ENCODE data around the gene LRRC30. TPM values are rescaled to one million over a fixed set of nuclear protein-coding genes. Genes with fewer than 3 reads are reported as not detected.

The LRRC30 gene
- total RNA-seq, 2 experiments from 2014 or later: not detected

GRCh38 chr18:7269942-7270341, 39.1 kb downstream of the LRRC30 start:
- DNase-seq (ENCODE audit: low spot score): no peak
- TF ChIP-seq CTCF (conservative IDR thresholded peaks at IDR 0.05; ENCODE audit: low read length) (no peak), EZH2phosphoT487 (IDR thresholded peaks at IDR 0.05; ENCODE audit: borderline replicate concordance, low read depth, low read length) (no peak)
- CTCF ChIA-PET (ENCODE audit: unreplicated experiment): no interaction called here

GRCh38 chr18:7272311-7273049, 41.6 kb downstream of the LRRC30 start:
- H3K36me3 ChIP-seq (ENCODE audit: insufficient read depth, low read length): no peaks in the 10 kb centered on the region
- no peaks in the 10 kb centered on the region for H3K79me2 ChIP-seq (ENCODE audit: insufficient read depth, low read depth, low read length)
- no peak overlapping the region for H3K27ac ChIP-seq (ENCODE audit: low read depth, low read length, poor library complexity, severe bottlenecking)
- H3K9me3 ChIP-seq (ENCODE audit: low read length): no peaks in the 10 kb centered on the region
- TF ChIP-seq CTCF (conservative IDR thresholded peaks at IDR 0.05; ENCODE audit: low read length) (0 out of 2 replicates have a peak, but pooled peaks have one; percentile 23), EZH2phosphoT487 (IDR thresholded peaks at IDR 0.05; ENCODE audit: borderline replicate concordance, low read depth, low read length) (no peak)
- POLR2A ChIA-PET: no interaction called here
- no peak overlapping the region for H3K4me2 ChIP-seq (ENCODE audit: low read length)
- DNase-seq (ENCODE audit: low spot score): no peak
- H3K9me2 ChIP-seq (ENCODE audit: insufficient read depth, low read length): no peaks in the 10 kb centered on the region
- intact Hi-C loops (cut with micrococcal nuclease; ENCODE audit: unreplicated experiment): no loop called here
- CTCF ChIA-PET (ENCODE audit: unreplicated experiment): no interaction called here
- H3K4me1 ChIP-seq (ENCODE audit: insufficient read depth, low read length, poor library complexity, severe bottlenecking): no peaks in the 10 kb centered on the region
- H2AFZ ChIP-seq (ENCODE audit: low read length): no peak overlapping the region
- no TSS peak for BruUV-seq (replicated peaks)
- no peaks in the 10 kb centered on the region for H4K20me1 ChIP-seq (ENCODE audit: insufficient read depth, low read length)
- no peak overlapping the region for H3K4me3 ChIP-seq (ENCODE audit: low read depth, low read length, poor library complexity, severe bottlenecking)

More at GRCh38 chr18:7269942-7270341, 39.1 kb downstream of the LRRC30 start:
- no peaks in the 10 kb centered on the region for H3K79me2 ChIP-seq (ENCODE audit: insufficient read depth, low read depth, low read length)
- no TSS peak for BruUV-seq (replicated peaks)
- no peaks in the 10 kb centered on the region for H3K4me1 ChIP-seq (ENCODE audit: insufficient read depth, low read length, poor library complexity, severe bottlenecking)
- POLR2A ChIA-PET: no interaction called here
- no peak overlapping the region for H3K4me3 ChIP-seq (ENCODE audit: low read depth, low read length, poor library complexity, severe bottlenecking)
- H3K27ac ChIP-seq (ENCODE audit: low read depth, low read length, poor library complexity, severe bottlenecking): no peak overlapping the region
- H2AFZ ChIP-seq (ENCODE audit: low read length): no peak overlapping the region
- H3K9me3 ChIP-seq (ENCODE audit: low read length): no peaks in the 10 kb centered on the region
- H3K4me2 ChIP-seq (ENCODE audit: low read length): no peak overlapping the region
- H4K20me1 ChIP-seq (ENCODE audit: insufficient read depth, low read length): no peaks in the 10 kb centered on the region
- no peaks in the 10 kb centered on the region for H3K36me3 ChIP-seq (ENCODE audit: insufficient read depth, low read length)
- intact Hi-C loops (cut with micrococcal nuclease; ENCODE audit: unreplicated experiment): no loop called here
- H3K9me2 ChIP-seq (ENCODE audit: insufficient read depth, low read length): no peaks in the 10 kb centered on the region

DNA sequence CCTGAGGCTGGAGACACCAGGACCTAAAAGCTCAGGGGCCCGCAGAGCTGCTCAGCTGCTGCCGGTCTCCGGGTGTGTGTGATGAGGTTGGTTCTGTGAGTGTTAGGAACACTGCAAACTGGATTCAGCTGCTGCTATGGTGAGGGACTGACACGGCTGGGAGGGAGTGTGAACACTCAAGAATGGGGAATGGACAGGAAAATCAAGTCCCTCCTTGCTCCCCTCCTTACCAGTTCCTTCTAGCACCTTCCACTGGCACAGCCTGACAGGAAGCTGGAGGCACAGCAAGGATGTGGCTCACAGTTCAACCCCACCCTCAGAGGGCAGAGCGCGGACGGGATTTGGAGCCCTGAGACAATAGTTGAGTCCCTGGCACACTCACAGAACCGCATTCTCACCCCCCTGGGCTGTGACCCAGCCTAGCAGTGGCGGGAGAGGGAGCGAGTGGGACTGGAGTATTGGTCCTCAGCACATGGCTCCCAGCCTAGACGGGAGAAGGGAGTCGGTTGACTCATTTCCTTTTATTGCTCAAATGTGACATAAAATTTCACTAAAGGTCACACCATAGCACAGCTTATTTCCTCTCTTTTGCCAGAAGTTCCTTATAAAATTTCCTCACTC, 42.5 kb downstream of the LRRC30 start:
- no peaks in the 10 kb centered on the region for H3K79me2 ChIP-seq (ENCODE audit: insufficient read depth, low read depth, low read length)
- no peak overlapping the region for H3K4me2 ChIP-seq (ENCODE audit: low read length)
- no peaks in the 10 kb centered on the region for H4K20me1 ChIP-seq (ENCODE audit: insufficient read depth, low read length)
- no peak overlapping the region for H2AFZ ChIP-seq (ENCODE audit: low read length)
- TF ChIP-seq EZH2phosphoT487 (IDR thresholded peaks at IDR 0.05; ENCODE audit: borderline replicate concordance, low read depth, low read length) (no peak), CTCF (conservative IDR thresholded peaks at IDR 0.05; ENCODE audit: low read length) (no peak)
- no TSS peak for BruUV-seq (replicated peaks)
- no peak overlapping the region for H3K4me3 ChIP-seq (ENCODE audit: low read depth, low read length, poor library complexity, severe bottlenecking)
- no peaks in the 10 kb centered on the region for H3K9me3 ChIP-seq (ENCODE audit: low read length)
- H3K27ac ChIP-seq (ENCODE audit: low read depth, low read length, poor library complexity, severe bottlenecking): no peak overlapping the region
- no peaks in the 10 kb centered on the region for H3K36me3 ChIP-seq (ENCODE audit: insufficient read depth, low read length)
- DNase-seq (ENCODE audit: low spot score): no peak
- H3K4me1 ChIP-seq (ENCODE audit: insufficient read depth, low read length, poor library complexity, severe bottlenecking): no peaks in the 10 kb centered on the region
- ChIA-PET CTCF (ENCODE audit: unreplicated experiment) (no interaction called here), POLR2A (no interaction called here)
- intact Hi-C loops (cut with micrococcal nuclease; ENCODE audit: unreplicated experiment): no loop called here
- no peaks in the 10 kb centered on the region for H3K9me2 ChIP-seq (ENCODE audit: insufficient read depth, low read length)

All from OCI-LY7 (cell line).